Common myeloid progenitor, CD34-positive (primary cell): ENCODE measurements around the gene YJEFN3.

ENCODE experiments used
- CTCF ChIA-PET: fragments of 350-600 bp; sonication (Branson Sonifier 250); formaldehyde crosslinking; loops from one replicate; lab custom pipeline; 2021; ENCODE audit warnings: antibody characterized with exemption; lab: Charles Lee
- POLR2A ChIA-PET: fragments of 350-600 bp; sonication (Branson Sonifier 250); formaldehyde crosslinking; loops from one replicate; lab custom pipeline; 2021; ENCODE audit warnings: antibody characterized with exemption; lab: Charles Lee
- DNase-seq, 3 donors: peaks; one replicate each; pipeline versions ENCODE4 v3.0.0 to v3.0.0-alpha.2; 2013
- H3K27ac ChIP-seq, 2 experiments: 1 replicate in 1 of 2; 2 replicates in 1 of 2; pipeline ENCODE4 v1.7.0; 2013; ENCODE audit warnings: inconsistent platforms in 2 of 2, low read length in 2 of 2, mild to moderate bottlenecking in 2 of 2, low read depth in 1 of 2, moderate library complexity in 1 of 2; ENCODE audit not compliant: severe bottlenecking in 2 of 2, insufficient read depth in 1 of 2, poor library complexity in 1 of 2
- H3K27me3 ChIP-seq, 5 experiments: replicated peaks in 2 of 5; 1 replicate in 3 of 5; 2 replicates in 2 of 5; pipeline versions ENCODE4 v1.6.1 to v1.7.0; 2013; ENCODE audit warnings: low read length in 4 of 5, mild to moderate bottlenecking in 2 of 5, moderate library complexity in 2 of 5, inconsistent platforms in 1 of 5; ENCODE audit not compliant: insufficient read depth in 5 of 5, control insufficient read depth in 4 of 5
- H3K36me3 ChIP-seq, 4 experiments: 1 replicate in 2 of 4; 2 replicates in 2 of 4; pipeline versions ENCODE4 v1.6.1 to v1.7.0; 2013; ENCODE audit warnings: low read length in 3 of 4, control low read depth in 1 of 4, mild to moderate bottlenecking in 1 of 4; ENCODE audit not compliant: control insufficient read depth in 4 of 4, insufficient read depth in 4 of 4
- H3K4me1 ChIP-seq, 4 experiments: 1 replicate in 3 of 4; 2 replicates in 1 of 4; pipeline versions ENCODE4 v1.6.1 to v1.7.1; 2013; ENCODE audit warnings: low read length in 3 of 4, mild to moderate bottlenecking in 3 of 4, control low read depth in 1 of 4, inconsistent platforms in 1 of 4, moderate library complexity in 1 of 4; ENCODE audit not compliant: control insufficient read depth in 4 of 4, insufficient read depth in 4 of 4; ENCODE audit errors: control extremely low read depth in 1 of 4
- H3K4me3 ChIP-seq, 7 experiments: 1 replicate in 4 of 7; 2 replicates in 3 of 7; pipeline versions ENCODE4 v1.5.1 to v1.7.0; 2013; ENCODE audit warnings: mild to moderate bottlenecking in 7 of 7, low read length in 6 of 7, moderate library complexity in 6 of 7, inconsistent platforms in 2 of 7, low read depth in 2 of 7, control low read depth in 1 of 7; ENCODE audit not compliant: insufficient read depth in 4 of 7, control insufficient read depth in 1 of 7; ENCODE audit errors: extremely low read depth in 1 of 7
- H3K9me3 ChIP-seq, 5 experiments: 1 replicate in 4 of 5; 2 replicates in 1 of 5; pipeline versions ENCODE4 v1.6.1 to v1.7.1; 2013; ENCODE audit warnings: low read length in 4 of 5, mild to moderate bottlenecking in 2 of 5, inconsistent platforms in 1 of 5, low read depth in 1 of 5, moderate library complexity in 1 of 5; ENCODE audit not compliant: control insufficient read depth in 4 of 5, insufficient read depth in 2 of 5; ENCODE audit errors: control extremely low read depth in 1 of 5
- WGBS: methylation state at CpG from one replicate; pipeline ENCODE4 v1.1.5; 2013; ENCODE audit not compliant: insufficient coverage; 5-methylcytosine and 5-hydroxymethylcytosine counted together

The YJEFN3 gene

DNA sequence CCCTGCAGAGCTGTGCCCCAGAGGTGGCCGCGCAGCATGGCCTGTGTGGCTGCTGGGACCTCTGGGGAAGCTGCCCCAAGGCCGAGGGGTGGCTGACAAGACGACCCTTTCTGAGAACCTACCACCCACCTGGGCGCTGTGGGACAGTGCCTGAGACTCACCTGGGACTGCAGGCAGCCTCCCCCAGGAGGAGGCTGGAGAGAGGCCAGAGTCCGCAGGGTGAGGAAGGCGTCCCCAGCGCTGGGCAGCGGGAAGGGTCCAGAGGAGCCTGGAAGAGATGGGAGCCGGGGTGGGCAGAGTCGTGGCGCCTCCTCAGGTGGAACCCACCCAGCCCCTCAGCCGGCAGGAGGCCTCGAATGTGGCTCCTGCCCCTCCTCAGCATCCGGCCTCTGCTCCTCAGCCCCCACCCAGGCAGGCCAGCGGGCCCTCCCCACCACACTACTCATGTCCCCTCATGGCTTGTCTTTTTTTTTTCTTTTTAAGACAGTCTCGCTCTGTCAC, 34.7 kb downstream of the YJEFN3 start:
- CTCF ChIA-PET, result interaction anchor here (1.6 kb wide), 1 partner anchor 81 kb away, joined by 4 read pairs; no protein-coding TSS in a partner anchor
- H3K27me3 ChIP-seq, result no peaks in the 10 kb centered on the region
- H3K4me1 ChIP-seq, result peaks cover 0 to 9% (median 8%) of the 10 kb centered on the region in 4 experiments
- H3K27ac ChIP-seq, result no peak overlapping the region
- no peak overlapping the region for H3K4me3 ChIP-seq
- no peaks in the 10 kb centered on the region for H3K36me3 ChIP-seq
- POLR2A ChIA-PET, result no interaction called here
- H3K9me3 ChIP-seq, result no peaks in the 10 kb centered on the region
- no peak for DNase-seq
- 98% methylated on average over 14 of the region's 17 CpGs for WGBS

DNA sequence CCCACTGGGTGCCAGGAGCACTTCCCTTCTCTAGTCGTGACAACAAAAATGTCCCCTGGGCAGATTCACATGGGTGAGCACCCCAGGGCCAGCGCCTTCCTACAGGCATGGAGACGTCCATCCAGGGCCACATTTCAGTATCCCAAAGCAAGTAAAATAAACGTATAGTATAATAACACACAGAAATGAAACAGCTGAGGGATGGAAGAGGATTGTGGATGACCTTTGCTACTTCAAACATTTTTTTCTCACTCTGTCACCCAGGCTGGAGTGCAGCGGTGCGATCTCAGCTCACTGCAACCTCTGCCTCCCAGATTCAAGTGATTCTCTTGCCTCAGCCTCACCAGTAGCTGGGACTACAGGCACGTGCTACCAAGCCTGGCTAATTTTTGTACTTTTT, 37.6 kb downstream of the YJEFN3 start:
- POLR2A ChIA-PET, result no interaction called here
- H3K4me1 ChIP-seq, result no peaks in the 10 kb centered on the region
- 93% methylated on average over 4 of the region's 7 CpGs for WGBS
- no peak overlapping the region for H3K4me3 ChIP-seq
- H3K27ac ChIP-seq, result no peak overlapping the region
- H3K27me3 ChIP-seq, result no peaks in the 10 kb centered on the region
- no peak for DNase-seq
- H3K36me3 ChIP-seq, result peaks cover 0 to 2% (median 0%) of the 10 kb centered on the region in 4 experiments
- H3K9me3 ChIP-seq, result no peaks in the 10 kb centered on the region
- CTCF ChIA-PET, result interaction anchor here (1.4 kb wide), 1 partner anchor 31 kb away, joined by 3 read pairs; no protein-coding TSS in a partner anchor

GRCh38 chr19:19567391-19567790, 38.7 kb downstream of the YJEFN3 start:
- DNase-seq, result no peak
- no peaks in the 10 kb centered on the region for H3K27me3 ChIP-seq
- no peaks in the 10 kb centered on the region for H3K4me1 ChIP-seq
- no peak overlapping the region for H3K27ac ChIP-seq
- H3K36me3 ChIP-seq, result peaks cover 0 to 2% (median 0%) of the 10 kb centered on the region in 4 experiments
- H3K9me3 ChIP-seq, result no peaks in the 10 kb centered on the region
- no peak overlapping the region for H3K4me3 ChIP-seq
- POLR2A ChIA-PET, result no interaction called here
- CTCF ChIA-PET, result interaction anchor here (1.0 kb wide), 1 partner anchor 26 kb away, joined by 3 read pairs; no protein-coding TSS in a partner anchor
- 95% methylated on average over 3 of the region's 3 CpGs for WGBS

DNA sequence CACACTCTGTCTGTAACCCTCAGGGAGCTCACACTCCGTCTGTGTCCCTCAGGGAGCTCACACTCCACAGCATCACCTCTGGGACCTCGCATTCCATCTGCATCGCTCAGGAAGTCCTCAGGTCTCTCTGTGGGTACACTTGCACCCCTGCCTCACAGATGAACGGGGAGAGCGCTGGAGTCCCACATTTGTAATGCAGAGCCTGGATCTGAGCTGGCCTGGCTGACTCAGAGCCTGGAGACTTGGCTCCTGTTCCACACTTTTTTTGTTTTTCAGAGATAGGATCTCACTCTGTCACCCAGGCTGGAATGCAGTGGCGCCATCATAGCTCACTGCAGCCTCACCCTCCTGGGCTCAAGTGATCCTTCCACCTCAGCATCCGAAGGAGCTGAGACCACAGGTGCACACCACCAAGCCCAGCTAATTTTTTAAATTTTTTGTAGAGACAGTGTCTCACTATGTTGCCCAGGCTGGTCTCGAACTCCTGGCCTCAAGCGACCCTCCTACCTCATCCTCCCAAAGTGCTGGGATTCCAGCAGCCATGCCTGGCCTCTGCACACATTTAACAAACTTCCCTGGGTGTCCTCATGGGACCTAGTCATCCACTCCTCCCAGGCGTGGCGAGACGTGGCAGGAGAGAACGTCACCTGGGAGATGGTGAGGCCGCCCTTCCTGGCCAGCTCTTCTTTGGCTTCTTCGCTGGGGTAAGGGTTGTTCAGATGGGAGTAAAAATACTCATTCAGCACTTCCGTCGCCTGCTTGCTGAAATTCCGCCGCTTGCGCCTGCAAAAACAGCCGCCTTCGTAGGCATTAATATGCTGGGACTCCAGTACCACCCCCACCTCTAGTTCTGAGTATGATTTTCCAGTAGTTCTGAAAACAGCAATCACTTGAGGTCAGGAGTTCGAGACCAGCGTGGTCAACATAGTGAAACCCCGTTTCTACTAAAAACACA, 40.4 kb downstream of the YJEFN3 start:
- Histone ChIP-seq H3K4me3 (no peak overlapping the region), H3K36me3 (peaks cover 0 to 2% (median 0%) of the 10 kb centered on the region in 4 experiments), H3K9me3 (no peaks in the 10 kb centered on the region), H3K4me1 (no peaks in the 10 kb centered on the region), H3K27me3 (no peaks in the 10 kb centered on the region), H3K27ac (no peak overlapping the region)
- WGBS, result 98% methylated on average over 24 of the region's 25 CpGs
- POLR2A ChIA-PET, result no interaction called here
- no peak for DNase-seq
- CTCF ChIA-PET, result interaction anchor here (0.6 to 1.3 kb wide), 2 partner anchors 12 to 39 kb away, joined by 3 read pairs; no protein-coding TSS in a partner anchor

DNA sequence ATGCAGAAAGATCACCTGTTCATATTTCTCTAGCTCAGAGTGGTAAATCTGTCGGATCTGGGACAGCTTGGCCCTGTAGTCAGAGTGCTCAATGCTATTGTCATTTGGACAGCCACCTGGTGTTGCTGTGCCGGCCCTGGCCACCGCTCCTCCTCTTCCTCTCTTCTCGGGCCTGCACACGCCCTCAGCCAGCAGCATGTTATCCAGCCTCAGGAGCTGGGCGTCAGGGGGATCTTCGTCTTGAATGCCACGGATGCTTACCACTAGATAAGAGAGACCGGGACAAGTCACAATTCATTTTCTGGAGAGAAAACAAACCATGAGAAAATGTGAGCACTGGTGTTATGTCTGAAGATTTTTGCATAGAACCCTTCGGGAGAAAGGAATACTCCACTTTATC, 41.9 kb downstream of the YJEFN3 start:
- H3K4me1 ChIP-seq, result no peaks in the 10 kb centered on the region
- no peak overlapping the region for H3K27ac ChIP-seq
- no peak for DNase-seq
- H3K36me3 ChIP-seq, result peaks cover 0 to 2% (median 0%) of the 10 kb centered on the region in 4 experiments
- POLR2A ChIA-PET, result no interaction called here
- H3K4me3 ChIP-seq, result no peak overlapping the region
- H3K9me3 ChIP-seq, result no peaks in the 10 kb centered on the region
- WGBS, result 96% methylated on average over 10 of the region's 10 CpGs
- CTCF ChIA-PET, result no interaction called here
- no peaks in the 10 kb centered on the region for H3K27me3 ChIP-seq

GRCh38 chr19:19571071-19571786, 42.5 kb downstream of the YJEFN3 start:
- H3K27me3 ChIP-seq, result no peaks in the 10 kb centered on the region
- POLR2A ChIA-PET, result no interaction called here
- WGBS, result 93% methylated on average over 11 of the region's 11 CpGs
- no peak overlapping the region for H3K4me3 ChIP-seq
- H3K4me1 ChIP-seq, result no peaks in the 10 kb centered on the region
- CTCF ChIA-PET, result no interaction called here
- H3K36me3 ChIP-seq, result peaks cover 0 to 2% (median 0%) of the 10 kb centered on the region in 4 experiments
- DNase-seq, result no peak
- no peak overlapping the region for H3K27ac ChIP-seq
- H3K9me3 ChIP-seq, result no peaks in the 10 kb centered on the region
